Sigmoid colon (tissue), 7 donors: ENCODE data around the gene SERP2. TPM values are rescaled to one million over a fixed set of nuclear protein-coding genes. Genes with fewer than 3 reads are reported as not detected.

Experiments
- DNase-seq: peaks from one replicate; pipeline ENCODE4 v3.0.0-alpha.2; 2019
- H3K27ac ChIP-seq, 4 donors: fragments of 200-600 bp; sonication (generic); one replicate each; pipeline ENCODE4 v1.5.1; 2016 to 2019; ENCODE audit warnings: mild to moderate bottlenecking in 1 of 4
- H3K27me3 ChIP-seq, 3 donors: fragments of 200-600 bp; sonication (generic); one replicate each; pipeline ENCODE4 v1.5.1; 2019; ENCODE audit warnings: mild to moderate bottlenecking in 1 of 3
- H3K36me3 ChIP-seq, 4 donors: fragments of 200-600 bp; sonication (generic); one replicate each; pipeline ENCODE4 v1.5.1; 2016 to 2019
- H3K4me1 ChIP-seq, 4 donors: fragments of 200-600 bp; sonication (generic); one replicate each; pipeline ENCODE4 v1.5.1; 2017 to 2019
- H3K4me3 ChIP-seq, 4 donors: fragments of 200-600 bp; sonication (generic); one replicate each; pipeline ENCODE4 v1.5.1; 2017 to 2019; ENCODE audit warnings: mild to moderate bottlenecking in 2 of 4, moderate library complexity in 1 of 4
- H3K9me3 ChIP-seq, 4 donors: fragments of 200-600 bp in 3 of 4; sonication (generic) in 3 of 4; one replicate each; pipeline versions ENCODE4 v1.5.1 to v1.6.1; 2013 to 2019
- EP300 ChIP-seq, 4 donors: sonication (generic); formaldehyde crosslinking; IDR thresholded peaks; one replicate each; pipeline ENCODE4 v1.6.1; 2017; ENCODE audit warnings: antibody characterized with exemption in 4 of 4
- POLR2A ChIP-seq, 2 donors: fragments of 450-650 bp; IDR thresholded peaks; one replicate each; pipeline ENCODE4 v1.6.1; 2016; ENCODE audit warnings: antibody characterized with exemption in 2 of 2, mild to moderate bottlenecking in 2 of 2, moderate library complexity in 2 of 2
- POLR2AphosphoS5 ChIP-seq, 4 donors: sonication (generic); formaldehyde crosslinking; IDR thresholded peaks; one replicate each; pipeline ENCODE4 v1.6.1; 2017; ENCODE audit warnings: antibody characterized with exemption in 4 of 4
- WGBS, 2 donors: extraction: QIAGEN DNeasy Blood & Tissue Kit; methylation state at CpG; one replicate each; pipeline ENCODE4 v1.1.7; 2013; 5-methylcytosine and 5-hydroxymethylcytosine counted together
- intact Hi-C: fragments of 100-400 bp; cut with DNase I; formaldehyde crosslinking; loops from one replicate; pipeline ENCODE4 v1.15.1; 2023
- polyA plus RNA-seq, 3 donors: library from polyadenylated mRNA; stranded (reverse); fragments of 200-250 nt; gene quantifications; one replicate each; pipeline ENCODE4 v1.2.3, GENCODE V29; 2013
- total RNA-seq, 4 donors: library from RNA; depleted of rRNA; stranded (reverse); fragments of >200 nt; gene quantifications; one replicate each; pipeline ENCODE4 v1.1.0, GENCODE V29; 2016
- TF ChIP-seq, protein P1 (sequence below), 4 experiments: fragments of 450-650 bp in 3 of 4; fragments of 200-600 bp in 1 of 4; IDR thresholded peaks; one replicate each; pipeline ENCODE4 v1.5.1; 2016 to 2019; ENCODE audit warnings: antibody characterized with exemption in 4 of 4, mild to moderate bottlenecking in 3 of 4, moderate library complexity in 2 of 4
- donor health status: healthy with polysubstance abuse.
- donor health status: Bipolar disorder and iron deficiency.
- donor health status: healthy.

The SERP2 gene
- total and polyA plus RNA-seq, 7 donors: 3.2 to 9.6 (median 6.9) TPM

DNA sequence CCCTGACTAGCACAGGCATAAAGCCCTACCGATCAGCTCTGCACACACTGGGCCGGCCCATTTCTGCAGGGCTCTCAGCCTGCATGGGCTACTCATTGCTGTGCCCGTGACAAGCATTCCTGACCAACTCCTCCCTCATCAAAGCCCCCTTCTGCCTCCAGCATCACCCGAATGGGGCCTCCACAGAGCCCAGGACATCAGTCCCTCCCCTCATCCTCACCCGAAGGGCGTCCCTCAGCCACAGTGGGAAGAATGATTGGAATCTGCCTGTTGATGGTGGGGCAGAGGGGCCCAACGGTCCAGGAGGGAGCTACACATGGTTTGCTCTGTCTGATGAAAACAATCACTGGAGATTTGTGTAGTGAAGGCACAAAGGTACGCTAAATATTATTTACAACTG, 43.8 kb downstream of the SERP2 start:
- no peak for DNase-seq
- TF ChIP-seq, protein P1, sequence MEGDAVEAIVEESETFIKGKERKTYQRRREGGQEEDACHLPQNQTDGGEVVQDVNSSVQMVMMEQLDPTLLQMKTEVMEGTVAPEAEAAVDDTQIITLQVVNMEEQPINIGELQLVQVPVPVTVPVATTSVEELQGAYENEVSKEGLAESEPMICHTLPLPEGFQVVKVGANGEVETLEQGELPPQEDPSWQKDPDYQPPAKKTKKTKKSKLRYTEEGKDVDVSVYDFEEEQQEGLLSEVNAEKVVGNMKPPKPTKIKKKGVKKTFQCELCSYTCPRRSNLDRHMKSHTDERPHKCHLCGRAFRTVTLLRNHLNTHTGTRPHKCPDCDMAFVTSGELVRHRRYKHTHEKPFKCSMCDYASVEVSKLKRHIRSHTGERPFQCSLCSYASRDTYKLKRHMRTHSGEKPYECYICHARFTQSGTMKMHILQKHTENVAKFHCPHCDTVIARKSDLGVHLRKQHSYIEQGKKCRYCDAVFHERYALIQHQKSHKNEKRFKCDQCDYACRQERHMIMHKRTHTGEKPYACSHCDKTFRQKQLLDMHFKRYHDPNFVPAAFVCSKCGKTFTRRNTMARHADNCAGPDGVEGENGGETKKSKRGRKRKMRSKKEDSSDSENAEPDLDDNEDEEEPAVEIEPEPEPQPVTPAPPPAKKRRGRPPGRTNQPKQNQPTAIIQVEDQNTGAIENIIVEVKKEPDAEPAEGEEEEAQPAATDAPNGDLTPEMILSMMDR (IDR thresholded peaks at IDR 0.05): no peak
- TF ChIP-seq POLR2A (IDR thresholded peaks at IDR 0.05) (no peak), EP300 (IDR thresholded peaks at IDR 0.05) (no peak), POLR2AphosphoS5 (IDR thresholded peaks at IDR 0.05) (no peak)
- no peak overlapping the region for H3K27ac ChIP-seq
- no peaks in the 10 kb centered on the region for H3K27me3 ChIP-seq
- no peaks in the 10 kb centered on the region for H3K4me1 ChIP-seq
- H3K9me3 ChIP-seq: no peaks in the 10 kb centered on the region
- WGBS, 2 donors: 86 to 91% methylated on average over 8 of the region's 8 CpGs
- H3K4me3 ChIP-seq: no peak overlapping the region
- intact Hi-C loops: no loop called here
- no peaks in the 10 kb centered on the region for H3K36me3 ChIP-seq

DNA sequence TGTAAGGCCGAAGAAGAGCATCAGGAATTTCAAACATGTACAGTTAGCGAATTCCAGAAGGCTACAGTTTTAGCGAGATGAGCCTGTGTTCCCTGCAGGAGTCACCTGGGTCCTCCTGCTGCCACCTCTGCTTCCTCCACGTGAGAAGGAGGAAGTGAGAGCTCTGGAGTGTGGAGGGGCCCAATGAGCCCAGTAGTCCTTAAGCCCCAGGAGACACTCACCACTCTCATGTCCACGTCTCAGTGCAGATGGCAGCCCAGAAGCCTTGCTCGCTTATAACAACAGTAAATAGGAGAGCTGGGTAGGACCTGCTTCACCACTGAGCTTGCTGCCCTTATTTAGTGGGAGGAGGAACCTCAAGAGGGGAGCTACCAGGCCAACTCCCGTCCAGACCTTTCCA, 44.3 kb downstream of the SERP2 start:
- Histone ChIP-seq H3K36me3 (no peaks in the 10 kb centered on the region), H3K27ac (no peak overlapping the region), H3K4me3 (no peak overlapping the region), H3K9me3 (no peaks in the 10 kb centered on the region), H3K4me1 (no peaks in the 10 kb centered on the region), H3K27me3 (no peaks in the 10 kb centered on the region)
- intact Hi-C loops: no loop called here
- 79 to 83% methylated on average over 7 of the region's 7 CpGs for WGBS, 2 donors
- no peak for TF ChIP-seq EP300 (IDR thresholded peaks at IDR 0.05)
- TF ChIP-seq, protein P1 (IDR thresholded peaks at IDR 0.05): no peak
- no peak for DNase-seq

DNA sequence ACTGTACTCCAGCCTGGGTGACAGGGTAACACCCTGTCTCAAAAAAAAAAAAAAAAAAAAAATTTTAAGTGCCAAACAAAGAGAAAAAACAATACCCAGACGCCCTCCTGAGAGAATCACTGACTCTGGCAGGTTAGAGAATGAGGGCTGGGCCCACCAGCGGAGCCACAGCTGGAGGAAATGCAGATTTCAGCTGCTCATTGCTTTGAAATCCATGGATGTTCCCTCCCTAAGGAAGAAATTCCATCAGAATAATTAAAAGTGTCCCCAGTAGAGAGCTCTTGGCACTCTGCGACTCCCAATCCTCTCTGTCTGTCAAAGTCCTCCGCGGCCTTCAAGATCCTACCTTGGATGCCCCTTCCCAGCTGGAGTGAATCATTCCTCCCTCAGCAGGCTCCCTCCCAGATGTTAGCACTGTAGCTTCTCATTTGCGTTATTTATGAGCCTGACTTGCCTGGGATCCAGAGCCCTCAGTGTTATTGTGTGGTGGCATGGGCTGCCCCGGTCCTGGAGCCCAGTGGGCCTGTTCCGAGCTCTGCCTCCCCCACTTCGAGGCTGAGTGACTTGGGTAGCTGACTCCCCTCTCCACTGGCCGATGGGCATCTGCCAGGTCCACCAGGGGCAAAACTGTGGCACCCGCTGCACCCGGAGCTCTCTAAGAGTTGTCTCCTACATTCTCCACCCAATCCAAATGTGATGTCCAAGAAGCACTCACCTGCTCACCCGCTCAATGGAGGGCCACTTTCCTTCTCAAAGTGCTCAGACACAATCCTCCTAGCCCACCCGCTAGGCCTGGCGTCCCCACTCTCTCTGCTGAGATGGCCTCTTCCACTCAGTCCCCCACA, 47.0 kb downstream of the SERP2 start:
- intact Hi-C loops: no loop called here
- Histone ChIP-seq H3K27me3 (no peaks in the 10 kb centered on the region), H3K4me3 (no peak overlapping the region), H3K9me3 (no peaks in the 10 kb centered on the region), H3K4me1 (no peaks in the 10 kb centered on the region), H3K27ac (no peak overlapping the region), H3K36me3 (no peaks in the 10 kb centered on the region)
- no peak for DNase-seq
- TF ChIP-seq, protein P1 (IDR thresholded peaks at IDR 0.05): no peak
- no peak for TF ChIP-seq EP300 (IDR thresholded peaks at IDR 0.05)
- no peak for TF ChIP-seq POLR2AphosphoS5 (IDR thresholded peaks at IDR 0.05)
- no peak for TF ChIP-seq POLR2A (IDR thresholded peaks at IDR 0.05)
- 84 to 87% methylated on average over 15 of the region's 15 CpGs for WGBS, 2 donors

DNA sequence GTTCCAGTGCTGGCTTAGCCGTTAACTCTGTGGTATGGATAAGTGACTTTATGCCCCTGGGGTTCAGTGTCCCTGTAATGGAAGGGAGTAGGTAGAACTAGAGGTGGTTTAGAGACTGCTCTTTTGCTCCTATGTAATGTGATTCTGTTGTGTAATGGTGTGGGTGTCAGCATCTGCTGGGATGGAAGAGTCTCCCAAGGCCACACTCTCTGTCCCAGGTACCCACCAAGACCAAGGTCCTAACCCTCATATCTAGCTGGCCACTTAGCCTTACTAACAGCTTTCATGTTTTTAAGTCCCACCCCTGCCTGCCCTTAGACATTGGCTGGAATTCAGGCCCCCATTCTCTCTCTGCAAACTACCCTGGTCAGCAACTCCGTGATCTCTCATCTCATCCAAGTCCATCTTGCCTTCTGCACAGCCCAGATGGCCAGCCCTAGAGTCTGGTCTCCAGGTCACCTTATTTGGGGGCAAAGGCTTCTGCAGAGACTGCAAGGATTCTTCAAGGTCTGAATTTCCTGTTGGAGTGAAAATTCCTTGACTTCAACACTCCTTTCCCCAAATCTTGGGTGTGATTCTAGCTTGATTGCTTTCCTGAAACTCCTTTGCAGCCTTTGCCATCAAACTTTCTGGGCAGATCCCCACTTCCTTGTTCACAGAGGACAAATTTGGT, 48.4 kb downstream of the SERP2 start:
- no peak overlapping the region for H3K4me3 ChIP-seq
- TF ChIP-seq, protein P1 (IDR thresholded peaks at IDR 0.05): no peak
- TF ChIP-seq POLR2AphosphoS5 (IDR thresholded peaks at IDR 0.05) (no peak), POLR2A (IDR thresholded peaks at IDR 0.05) (no peak), EP300 (IDR thresholded peaks at IDR 0.05) (no peak)
- DNase-seq: no peak
- H3K27me3 ChIP-seq: no peaks in the 10 kb centered on the region
- intact Hi-C loops: no loop called here
- 94 to 95% methylated on average over 2 of the region's 2 CpGs for whole genome bisulfite sequencing, 2 donors
- no peaks in the 10 kb centered on the region for H3K4me1 ChIP-seq
- no peaks in the 10 kb centered on the region for H3K36me3 ChIP-seq
- no peak overlapping the region for H3K27ac ChIP-seq
- H3K9me3 ChIP-seq: no peaks in the 10 kb centered on the region
